Esophagus muscularis mucosa (tissue), 3 donors: ENCODE results near the gene SLCO3A1.

ENCODE experiments used
- POLR2A ChIP-seq: fragments of 450-650 bp; IDR thresholded peaks from one replicate; pipeline ENCODE4 v1.6.1; 2017; ENCODE audit warnings: antibody characterized with exemption, moderate library complexity, mild to moderate bottlenecking, low read depth
- POLR2AphosphoS5 ChIP-seq, 2 donors: sonication (generic); formaldehyde crosslinking; IDR thresholded peaks; one replicate each; pipeline ENCODE4 v1.6.1; 2017; ENCODE audit warnings: antibody characterized with exemption in 2 of 2
- TF ChIP-seq, protein P1 (sequence below), 3 experiments: fragments of 200-600 bp in 2 of 3; fragments of 450-650 bp in 1 of 3; sonication (generic) in 2 of 3; IDR thresholded peaks; one replicate each; pipeline ENCODE4 v1.5.1; 2017 to 2019; ENCODE audit warnings: antibody characterized with exemption in 3 of 3, mild to moderate bottlenecking in 2 of 3, moderate library complexity in 1 of 3

DNA sequence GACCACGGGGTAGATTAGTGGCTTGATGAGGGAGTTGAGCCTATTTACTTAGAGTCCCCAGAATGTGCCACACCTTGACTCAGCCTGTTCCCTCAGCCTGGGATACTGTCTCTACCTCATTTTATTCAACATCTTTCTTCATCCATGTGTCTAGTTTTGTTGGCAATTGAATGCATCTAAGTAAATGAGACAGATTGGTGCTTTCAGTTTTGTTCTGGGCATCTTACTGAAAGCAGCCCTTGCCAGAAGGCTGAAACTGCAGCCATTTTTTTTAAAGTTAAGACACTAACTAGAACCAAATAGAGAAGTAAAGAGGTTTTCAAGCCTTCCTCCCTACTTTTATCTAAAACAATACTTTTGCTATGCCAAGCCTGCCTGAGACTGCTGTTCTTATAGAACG is 246.8 kb downstream of the SLCO3A1 start:
- TF ChIP-seq, protein P1, sequence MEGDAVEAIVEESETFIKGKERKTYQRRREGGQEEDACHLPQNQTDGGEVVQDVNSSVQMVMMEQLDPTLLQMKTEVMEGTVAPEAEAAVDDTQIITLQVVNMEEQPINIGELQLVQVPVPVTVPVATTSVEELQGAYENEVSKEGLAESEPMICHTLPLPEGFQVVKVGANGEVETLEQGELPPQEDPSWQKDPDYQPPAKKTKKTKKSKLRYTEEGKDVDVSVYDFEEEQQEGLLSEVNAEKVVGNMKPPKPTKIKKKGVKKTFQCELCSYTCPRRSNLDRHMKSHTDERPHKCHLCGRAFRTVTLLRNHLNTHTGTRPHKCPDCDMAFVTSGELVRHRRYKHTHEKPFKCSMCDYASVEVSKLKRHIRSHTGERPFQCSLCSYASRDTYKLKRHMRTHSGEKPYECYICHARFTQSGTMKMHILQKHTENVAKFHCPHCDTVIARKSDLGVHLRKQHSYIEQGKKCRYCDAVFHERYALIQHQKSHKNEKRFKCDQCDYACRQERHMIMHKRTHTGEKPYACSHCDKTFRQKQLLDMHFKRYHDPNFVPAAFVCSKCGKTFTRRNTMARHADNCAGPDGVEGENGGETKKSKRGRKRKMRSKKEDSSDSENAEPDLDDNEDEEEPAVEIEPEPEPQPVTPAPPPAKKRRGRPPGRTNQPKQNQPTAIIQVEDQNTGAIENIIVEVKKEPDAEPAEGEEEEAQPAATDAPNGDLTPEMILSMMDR (IDR thresholded peaks at IDR 0.05) = no peak
- TF ChIP-seq POLR2A (no peak), POLR2AphosphoS5 (IDR thresholded peaks at IDR 0.05) (no peak)
